Neural progenitor cell (in vitro differentiated cells): Measurements from ENCODE around the gene NKAIN1.

Source experiments
- CTCF ChIP-seq: fragments of 200-600 bp; sonication (generic); IDR thresholded peaks from 2 replicates; pipeline ENCODE4 v1.5.1; 2017; ENCODE audit warnings: antibody characterized with exemption, mild to moderate bottlenecking
- EZH2 ChIP-seq: fragments of 200-600 bp; sonication (generic); IDR thresholded peaks from 2 replicates; pipeline ENCODE4 v1.6.1; 2017; ENCODE audit warnings: antibody characterized with exemption, mild to moderate bottlenecking, moderate library complexity
- EZH2phosphoT487 ChIP-seq: fragments of 200-600 bp; sonication (generic); IDR thresholded peaks from 2 replicates; pipeline ENCODE4 v1.6.1; 2017; ENCODE audit warnings: antibody characterized with exemption

GRCh38 chr1:31153423-31153822, 86.3 kb downstream of the NKAIN1 start:
- TF ChIP-seq EZH2 (no peak), CTCF (no peak), EZH2phosphoT487 (no peak)
